ENCODE data around the gene MAGEA6. TPM values are rescaled to one million over a fixed set of nuclear protein-coding genes. Genes with fewer than 3 reads are reported as not detected.
"Not testable (repeated sequence)": the region's sequence is repeated elsewhere in the genome, so short reads cannot be mapped to it uniquely, and the experiment has no call there.

Gene MAGEA6
- polyA plus RNA-seq, 1 donor, result not detected

GRCh38 chrX:152734143-152734858, 35.2 kb downstream of the MAGEA6 start:
- DNase-seq (ENCODE audit: low read depth), result not testable (repeated sequence)

- DNase-seq (ENCODE audit: low read depth), result no peak
Observed at GRCh38 chrX:152733261-152733975, 36.1 kb downstream of the MAGEA6 start, which contains the start of the genes CSAG1 and MAGEA12. Gene CSAG1 (minus strand): TSS chrX:152733721. CDS start chrX:152732460, 1,261 bp downstream. Gene MAGEA12 (plus strand): TSS chrX:152733757. CDS start chrX:152736162, 2,405 bp downstream.

GRCh38 chrX:152725409-152725808, 44.1 kb downstream of the MAGEA6 start:
- no peak for DNase-seq (ENCODE audit: low read depth)

Other genes starting within 250 kb of the MAGEA6 start
- gene GABRQ, start 131.8 kb downstream of the MAGEA6 start, polyA plus RNA-seq (ENCODE audit: insufficient read length), result 1.3 TPM
- gene MAGEA3, start 70.9 kb downstream of the MAGEA6 start, polyA plus RNA-seq (ENCODE audit: insufficient read length), result not detected
- not detected for gene CSAG2, start 60.4 kb downstream of the MAGEA6 start, polyA plus RNA-seq (ENCODE audit: insufficient read length)
- not detected for gene MAGEA2B, start 55.1 kb downstream of the MAGEA6 start, polyA plus RNA-seq (ENCODE audit: insufficient read length)
- gene CSAG1, start 36.0 kb downstream of the MAGEA6 start, polyA plus RNA-seq (ENCODE audit: insufficient read length), result not detected
- gene MAGEA12, start 35.9 kb downstream of the MAGEA6 start, polyA plus RNA-seq (ENCODE audit: insufficient read length), result not detected
- not detected for gene MAGEA2, start 15.8 kb downstream of the MAGEA6 start, polyA plus RNA-seq (ENCODE audit: insufficient read length)
- not detected for gene CSAG3, start 10.5 kb downstream of the MAGEA6 start, polyA plus RNA-seq (ENCODE audit: insufficient read length)
- 27.9 TPM for gene CETN2, start 61.1 kb upstream of the MAGEA6 start, polyA plus RNA-seq (ENCODE audit: insufficient read length)
- gene NSDHL, start 61.4 kb upstream of the MAGEA6 start, polyA plus RNA-seq (ENCODE audit: insufficient read length), result 12.5 TPM
- gene ZNF185, start 128.4 kb upstream of the MAGEA6 start, polyA plus RNA-seq (ENCODE audit: insufficient read length), result 13.1 TPM
- gene PNMA5, start 224.4 kb upstream of the MAGEA6 start, polyA plus RNA-seq (ENCODE audit: insufficient read length), result not detected